GM12875 (cell line): ENCODE results near the gene KRTCAP2.

ENCODE experiments used
- H3K4me3 ChIP-seq: one replicate; pipeline ENCODE4 v1.5.1; 2011; ENCODE audit warnings: low read depth, low read length, control low read depth
- CTCF ChIP-seq: IDR thresholded peaks from 2 replicates; pipeline ENCODE4 v1.5.1; 2011; ENCODE audit warnings: low read depth, mild to moderate bottlenecking, control low read depth, inconsistent platforms, low read length, moderate library complexity, borderline replicate concordance; ENCODE audit not compliant: insufficient read depth

The KRTCAP2 gene

GRCh38 chr1:155202731-155203515, 29.8 kb upstream of the KRTCAP2 start:
- H3K4me3 ChIP-seq = no peak overlapping the region
- TF ChIP-seq CTCF = no peak

- no peak for TF ChIP-seq CTCF
- H3K4me3 ChIP-seq = no peak overlapping the region
Observed at GRCh38 chr1:155202198-155202597, 29.1 kb upstream of the KRTCAP2 start.

- no peak for TF ChIP-seq CTCF
- no peak overlapping the region for H3K4me3 ChIP-seq
Observed at GRCh38 chr1:155200920-155201319, 27.8 kb upstream of the KRTCAP2 start.

- H3K4me3 ChIP-seq = no peak overlapping the region
- no peak for TF ChIP-seq CTCF
Observed at GRCh38 chr1:155199792-155200191, 26.7 kb upstream of the KRTCAP2 start.

- no peak overlapping the region for H3K4me3 ChIP-seq
- no peak for TF ChIP-seq CTCF
Observed at GRCh38 chr1:155198547-155198906, 25.4 kb upstream of the KRTCAP2 start.

GRCh38 chr1:155197901-155198546, 24.9 kb upstream of the KRTCAP2 start:
- no peak for TF ChIP-seq CTCF
- H3K4me3 ChIP-seq = no peak overlapping the region
